HG02840 (cell line): ENCODE results near the gene NCOA5.

ENCODE experiments used
- ATAC-seq: cut with Tn5 transposase; IDR thresholded peaks from one replicate; pipeline ENCODE4 v1.9.1; 2021; ENCODE audit warnings: mild to moderate bottlenecking, moderate library complexity, moderate number of reproducible peaks; ENCODE audit not compliant: unreplicated experiment, low FRiP score

NCOA5 gene

DNA sequence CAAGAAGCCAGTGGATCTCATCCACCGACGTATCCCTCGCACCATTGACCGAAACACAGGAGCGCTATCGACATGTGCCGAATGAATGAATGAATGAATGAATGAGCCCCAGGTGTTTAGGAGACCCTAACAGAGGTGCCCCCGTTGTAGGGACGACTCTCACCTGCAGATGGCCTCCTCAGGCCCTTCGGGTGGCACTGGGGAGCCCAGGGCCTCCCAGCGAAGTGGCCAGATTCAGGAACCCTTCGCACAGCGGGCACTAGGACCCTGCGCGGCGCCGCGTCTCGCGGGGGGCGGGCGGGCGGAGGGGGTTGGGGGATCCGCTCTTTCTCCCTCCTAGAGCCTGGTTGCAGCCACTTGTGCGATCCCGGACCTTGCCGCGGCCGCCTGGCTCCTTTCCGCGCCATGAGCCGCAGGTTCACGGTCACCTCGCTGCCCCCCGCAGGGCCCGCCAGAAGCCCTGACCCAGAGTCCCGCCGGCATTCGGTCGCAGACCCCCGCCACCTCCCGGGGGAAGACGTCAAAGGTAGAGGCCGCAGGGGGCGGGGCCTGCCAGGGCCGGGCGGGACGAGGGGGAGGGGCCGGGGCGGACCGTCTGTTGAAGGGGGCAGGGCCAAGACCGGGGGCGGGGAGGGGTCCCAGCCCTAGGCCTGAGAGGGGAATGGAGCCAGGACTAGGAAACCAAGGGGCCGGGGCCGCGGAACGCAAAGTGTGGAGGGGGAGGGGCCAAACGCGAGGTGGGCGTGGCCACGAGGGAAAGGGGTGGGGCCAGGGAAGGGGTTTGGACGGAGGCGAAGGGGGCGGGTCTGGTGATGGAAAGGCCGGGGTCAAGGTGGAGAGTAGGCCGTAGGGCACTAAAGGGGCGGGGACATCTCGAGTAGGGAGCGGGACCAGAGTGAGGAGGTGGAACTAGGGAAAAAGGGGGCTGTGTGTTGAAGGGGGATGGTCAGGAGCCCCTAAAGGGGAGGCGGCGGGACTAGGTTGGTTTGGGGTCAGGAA lies 68.1 kb downstream of the NCOA5 start:
- no peak for ATAC-seq

DNA sequence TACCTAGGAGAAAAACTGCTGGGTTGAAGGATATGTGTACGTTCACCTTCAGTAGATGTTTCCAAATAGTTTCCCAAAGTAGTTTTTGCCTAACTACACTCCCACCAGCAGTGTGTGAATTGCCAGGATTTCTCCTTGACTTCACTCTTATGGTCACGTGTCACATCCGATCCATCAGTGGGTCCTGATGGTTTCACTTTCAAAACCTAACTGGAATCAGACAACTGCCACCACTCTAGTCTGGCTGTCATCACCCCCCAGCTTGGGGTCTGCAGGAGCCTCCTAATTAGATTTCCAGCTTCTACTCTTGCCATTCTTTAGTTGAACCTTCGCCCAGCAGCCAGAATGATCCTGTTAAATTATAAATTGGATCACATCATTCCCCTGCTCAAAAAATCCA lies 69.2 kb downstream of the NCOA5 start:
- no peak for ATAC-seq

DNA sequence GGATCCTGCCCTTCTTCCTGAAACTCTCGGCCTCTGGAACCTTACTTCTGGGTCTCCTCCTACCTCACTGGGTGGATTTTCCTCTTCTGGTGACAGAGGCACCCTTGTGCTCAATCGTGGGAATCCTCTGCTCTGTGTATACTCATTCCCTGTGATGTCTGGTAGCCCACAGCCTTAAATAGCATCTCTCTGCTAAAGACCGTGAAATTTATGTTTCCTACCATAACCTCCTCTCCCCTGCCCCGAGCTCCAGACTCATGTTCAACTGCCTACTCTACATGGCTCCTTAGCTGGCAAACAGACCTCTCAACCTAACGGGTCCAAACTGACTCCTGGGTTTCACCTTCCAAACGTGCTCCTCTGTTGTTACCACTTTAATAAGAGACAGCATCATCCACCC lies 71.2 kb downstream of the NCOA5 start:
- no peak for ATAC-seq

DNA sequence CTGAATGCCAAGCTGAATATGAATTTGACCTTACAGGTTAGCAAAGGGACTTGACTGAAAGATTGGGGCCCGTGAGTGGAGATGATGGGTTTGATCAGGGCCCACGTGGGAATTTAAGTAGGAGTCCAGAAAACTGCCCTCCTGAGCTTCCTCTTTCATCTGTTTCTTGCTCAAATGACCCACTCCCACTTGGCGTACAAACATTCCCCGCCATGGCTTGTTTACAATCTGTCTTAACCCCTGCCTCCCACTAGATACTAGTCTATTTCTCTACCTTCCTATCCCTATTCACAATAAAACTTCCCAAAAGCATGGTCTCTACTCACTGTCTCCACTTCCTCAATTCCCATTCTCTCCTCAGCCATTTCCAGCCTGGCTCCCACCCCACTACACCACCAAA lies 71.7 kb downstream of the NCOA5 start:
- ATAC-seq = no peak

DNA sequence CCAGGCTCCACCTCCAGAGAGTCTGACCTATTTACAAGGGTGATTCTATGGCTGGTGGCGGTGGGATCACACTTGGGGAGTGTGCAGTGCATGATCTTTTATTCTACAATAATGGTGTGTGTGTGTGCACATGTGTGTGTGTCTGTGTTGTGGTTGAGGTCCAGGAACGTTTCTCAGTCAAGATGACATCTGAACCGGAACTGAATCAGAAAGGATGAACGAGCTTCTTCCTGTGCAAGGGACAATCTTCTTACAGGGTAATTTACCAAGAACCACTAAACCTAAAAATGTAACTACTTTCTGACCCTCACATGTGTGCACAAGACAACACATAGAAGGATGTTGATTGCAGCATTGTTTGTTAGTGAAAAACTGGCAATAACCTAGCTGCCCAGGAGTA lies 72.5 kb downstream of the NCOA5 start:
- no peak for ATAC-seq

DNA sequence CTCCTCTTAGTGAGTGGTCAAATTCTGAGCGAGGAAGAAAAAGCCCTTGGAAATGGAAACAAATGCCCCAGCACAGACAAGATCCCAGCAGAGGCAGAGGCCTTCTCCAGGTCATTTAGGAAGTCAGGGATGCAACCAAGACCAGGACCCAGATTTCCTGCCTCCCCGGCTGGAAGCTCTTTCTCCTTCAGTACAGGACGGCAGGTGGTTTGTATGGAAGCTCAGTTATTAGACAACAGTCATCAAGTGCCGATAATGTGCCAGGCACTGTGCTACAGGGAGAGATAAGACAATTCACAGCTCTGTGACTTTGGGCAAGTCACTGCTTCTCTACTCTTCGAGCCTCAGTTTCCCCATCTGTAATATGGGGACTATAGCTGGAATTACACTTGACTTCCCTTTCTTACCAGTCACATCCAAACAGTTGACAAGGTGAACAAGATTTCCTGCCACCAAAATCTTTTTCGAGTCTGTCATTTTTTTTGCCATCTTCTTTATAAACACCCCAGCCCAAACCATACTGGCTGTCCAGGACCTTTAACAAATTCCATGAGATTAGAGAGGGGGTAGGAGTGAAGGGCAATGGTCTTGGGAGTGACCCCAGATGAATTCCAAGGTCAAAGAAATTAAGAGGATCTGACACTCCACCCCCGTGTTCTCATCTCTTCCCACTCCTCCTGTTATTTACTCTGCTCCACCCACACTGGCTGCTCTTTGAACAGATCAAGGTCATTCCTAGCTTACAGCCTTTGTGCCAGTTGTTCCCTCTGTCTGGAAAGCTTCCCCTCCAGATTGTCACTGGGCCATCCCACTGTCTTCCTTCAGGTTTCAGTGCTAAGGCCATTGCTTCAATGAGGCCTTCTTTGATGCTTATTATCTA lies 75.0 kb downstream of the NCOA5 start:
- ATAC-seq = no peak

DNA sequence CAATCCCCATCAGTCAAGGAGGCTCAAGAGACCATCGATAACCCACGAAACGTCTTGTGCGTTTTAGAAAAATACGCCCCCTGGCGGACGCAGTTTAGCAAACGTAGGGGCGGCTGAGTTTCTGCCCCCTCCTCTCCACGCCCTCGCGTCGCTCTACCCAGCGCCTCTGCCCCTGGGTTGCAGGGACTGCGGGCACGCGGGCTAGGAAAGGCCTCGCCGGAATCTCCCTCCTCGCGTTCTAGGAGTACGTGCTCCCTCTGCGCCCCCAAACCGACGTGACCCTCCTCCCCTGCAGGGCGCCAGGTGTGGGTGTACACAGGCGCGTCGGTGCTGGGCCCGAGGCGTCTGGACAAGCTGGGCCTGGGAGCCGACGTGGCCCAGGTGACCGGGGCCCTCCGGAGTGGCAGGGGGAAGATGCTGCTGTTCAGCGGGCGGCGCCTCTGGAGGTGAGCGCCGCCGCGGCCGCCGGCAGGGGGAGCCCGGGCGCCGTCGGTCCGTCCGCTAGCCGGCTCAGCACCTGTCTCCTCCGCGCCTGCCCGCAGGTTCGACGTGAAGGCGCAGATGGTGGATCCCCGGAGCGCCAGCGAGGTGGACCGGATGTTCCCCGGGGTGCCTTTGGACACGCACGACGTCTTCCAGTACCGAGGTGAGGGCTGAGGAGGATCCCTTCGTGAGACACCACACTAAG lies 75.8 kb downstream of the NCOA5 start:
- ATAC-seq = no peak

DNA sequence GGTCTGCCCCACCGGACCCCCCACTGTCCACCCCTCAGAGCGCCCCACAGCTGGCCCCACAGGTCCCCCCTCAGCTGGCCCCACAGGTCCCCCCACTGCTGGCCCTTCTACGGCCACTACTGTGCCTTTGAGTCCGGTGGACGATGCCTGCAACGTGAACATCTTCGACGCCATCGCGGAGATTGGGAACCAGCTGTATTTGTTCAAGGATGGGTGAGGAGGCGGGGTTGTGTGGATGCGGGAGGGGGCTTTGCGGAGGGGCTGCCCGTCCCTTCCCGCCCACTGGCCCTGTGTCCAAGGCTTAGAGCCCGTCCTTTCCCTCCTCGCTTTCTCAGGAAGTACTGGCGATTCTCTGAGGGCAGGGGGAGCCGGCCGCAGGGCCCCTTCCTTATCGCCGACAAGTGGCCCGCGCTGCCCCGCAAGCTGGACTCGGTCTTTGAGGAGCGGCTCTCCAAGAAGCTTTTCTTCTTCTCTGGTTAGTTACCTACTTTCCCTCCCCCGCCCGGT lies 76.4 kb downstream of the NCOA5 start:
- no peak for ATAC-seq

DNA sequence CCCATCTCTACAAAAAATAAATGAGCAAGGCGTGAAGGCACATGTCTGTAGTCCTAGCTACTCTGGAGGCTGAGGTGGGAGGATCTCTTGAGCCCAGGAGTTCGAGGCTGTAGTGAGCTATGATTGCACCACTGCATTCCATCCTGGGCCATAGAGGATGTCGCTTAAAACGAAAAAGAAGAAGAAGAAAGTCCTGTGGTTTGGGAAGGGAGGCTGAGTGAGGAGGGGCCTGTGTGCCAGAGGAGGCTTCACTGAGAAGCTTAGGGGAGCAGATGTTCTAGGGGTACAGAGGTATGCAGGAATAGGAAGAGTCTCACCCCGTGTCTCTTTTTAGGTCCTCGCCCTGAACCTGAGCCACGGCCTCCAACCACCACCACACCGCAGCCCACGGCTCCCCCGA lies 76.8 kb downstream of the NCOA5 start:
- ATAC-seq = no peak

DNA sequence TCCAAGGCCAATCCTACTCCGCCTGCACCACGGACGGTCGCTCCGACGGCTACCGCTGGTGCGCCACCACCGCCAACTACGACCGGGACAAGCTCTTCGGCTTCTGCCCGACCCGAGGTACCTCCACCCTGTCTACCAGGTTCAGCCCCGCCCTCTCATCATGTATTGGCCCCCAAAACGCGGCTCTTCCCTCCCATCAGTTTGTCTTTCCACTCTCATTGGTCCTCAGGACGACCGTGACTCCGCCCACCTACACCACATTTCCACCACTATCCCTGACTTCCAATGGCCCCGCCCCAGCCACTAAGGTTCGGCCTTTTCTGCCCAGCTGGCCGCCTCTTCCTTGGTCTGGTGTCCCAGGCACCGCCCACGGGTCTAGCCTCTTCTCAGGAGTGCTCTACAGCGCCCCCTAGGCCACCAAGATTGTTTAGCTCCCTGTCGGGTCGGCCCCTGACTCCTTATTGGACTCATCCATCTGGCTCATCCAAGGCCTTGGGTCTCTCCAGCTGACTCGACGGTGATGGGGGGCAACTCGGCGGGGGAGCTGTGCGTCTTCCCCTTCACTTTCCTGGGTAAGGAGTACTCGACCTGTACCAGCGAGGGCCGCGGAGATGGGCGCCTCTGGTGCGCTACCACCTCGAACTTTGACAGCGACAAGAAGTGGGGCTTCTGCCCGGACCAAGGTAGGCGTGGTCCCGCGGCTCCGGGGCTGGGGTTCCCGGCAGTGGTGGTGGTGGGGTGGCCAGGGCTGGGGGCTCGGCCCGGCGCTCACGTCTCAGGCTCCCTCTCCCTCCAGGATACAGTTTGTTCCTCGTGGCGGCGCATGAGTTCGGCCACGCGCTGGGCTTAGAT lies 77.9 kb downstream of the NCOA5 start:
- ATAC-seq = no peak
